CD8-positive, alpha-beta memory T cell (primary cell): ENCODE results near the gene PXDC1. TPM values are rescaled to one million over a fixed set of nuclear protein-coding genes. Genes with fewer than 3 reads are reported as not detected.
"Not testable (repeated sequence)": the region's sequence is repeated elsewhere in the genome, so short reads cannot be mapped to it uniquely, and the experiment has no call there.

Experiments used
- CTCF ChIA-PET: fragments of 350-600 bp; sonication (Branson Sonifier 250); formaldehyde crosslinking; loops from one replicate; lab custom pipeline; 2021; ENCODE audit warnings: antibody characterized with exemption; lab: Charles Lee
- POLR2A ChIA-PET: fragments of 350-600 bp; sonication (Branson Sonifier 250); formaldehyde crosslinking; loops from one replicate; lab custom pipeline; 2021; ENCODE audit warnings: antibody characterized with exemption; lab: Charles Lee
- DNase-seq, 5 donors: peaks; one replicate each; pipeline versions ENCODE4 v3.0.0 to v3.0.0-alpha.2; 2020 to 2022; ENCODE audit warnings: mixed read lengths in 1 of 5
- H3K27ac ChIP-seq: one replicate; pipeline ENCODE4 v1.7.0; 2013; ENCODE audit warnings: low read depth, mild to moderate bottlenecking, low read length, moderate library complexity
- H3K27me3 ChIP-seq: 2 replicates; pipeline ENCODE4 v1.7.0; 2013; ENCODE audit warnings: low read length, mild to moderate bottlenecking; ENCODE audit not compliant: insufficient read depth, poor library complexity, severe bottlenecking
- H3K36me3 ChIP-seq: 2 replicates; pipeline ENCODE4 v1.7.0; 2013; ENCODE audit warnings: mild to moderate bottlenecking, low read length, moderate library complexity; ENCODE audit not compliant: insufficient read depth
- H3K4me1 ChIP-seq: 2 replicates; pipeline ENCODE4 v1.7.0; 2013; ENCODE audit warnings: mild to moderate bottlenecking, low read length, moderate library complexity; ENCODE audit not compliant: insufficient read depth
- H3K4me3 ChIP-seq: 2 replicates; pipeline ENCODE4 v1.7.0; 2013; ENCODE audit warnings: mild to moderate bottlenecking, low read length
- H3K9me3 ChIP-seq: 2 replicates; pipeline ENCODE4 v1.7.0; 2013; ENCODE audit warnings: mild to moderate bottlenecking, low read length
- H3K27ac Mint-ChIP-seq, 8 donors: one replicate each; pipeline ENCODE4 v1.8.0; 2020 to 2021; ENCODE audit warnings: mixed read lengths in 8 of 8, mild to moderate bottlenecking in 6 of 8, inconsistent platforms in 3 of 8, moderate library complexity in 3 of 8
- H3K27me3 Mint-ChIP-seq, 2 donors: one replicate each; pipeline ENCODE4 v1.8.0; 2020 to 2021; ENCODE audit warnings: mixed read lengths in 2 of 2, mild to moderate bottlenecking in 1 of 2, moderate library complexity in 1 of 2
- H3K36me3 Mint-ChIP-seq, 3 donors: one replicate each; pipeline ENCODE4 v1.8.0; 2020 to 2021; ENCODE audit warnings: mixed read lengths in 3 of 3, inconsistent platforms in 1 of 3, mild to moderate bottlenecking in 1 of 3
- H3K4me1 Mint-ChIP-seq, 3 donors: one replicate each; pipeline ENCODE4 v1.8.0; 2020 to 2021; ENCODE audit warnings: mixed read lengths in 3 of 3, inconsistent platforms in 1 of 3, mild to moderate bottlenecking in 1 of 3
- H3K4me3 Mint-ChIP-seq, 7 donors: one replicate each; pipeline ENCODE4 v1.8.0; 2020 to 2021; ENCODE audit warnings: mixed read lengths in 7 of 7, mild to moderate bottlenecking in 6 of 7, moderate library complexity in 4 of 7, inconsistent platforms in 2 of 7
- H3K9me3 Mint-ChIP-seq, 5 donors: one replicate each; pipeline ENCODE4 v1.8.0; 2020 to 2022; ENCODE audit warnings: mixed read lengths in 5 of 5, mild to moderate bottlenecking in 3 of 5, moderate library complexity in 2 of 5, inconsistent platforms in 1 of 5
- polyA plus RNA-seq: library from polyadenylated mRNA; unstranded; fragments of 300-500 nt; fragmentation: Illumina TruSeq; gene quantifications from one replicate; pipeline ENCODE4 v1.2.3, GENCODE V29; 2021
- total RNA-seq, 2 experiments: library from RNA; stranded (reverse); gene quantifications; one replicate each; pipeline ENCODE4 v1.2.3, GENCODE V29; 2021

The PXDC1 gene
- total and polyA plus RNA-seq, 3 experiments from 2014 or later, result 0.15 to 0.24 TPM; not detected in 1

DNA sequence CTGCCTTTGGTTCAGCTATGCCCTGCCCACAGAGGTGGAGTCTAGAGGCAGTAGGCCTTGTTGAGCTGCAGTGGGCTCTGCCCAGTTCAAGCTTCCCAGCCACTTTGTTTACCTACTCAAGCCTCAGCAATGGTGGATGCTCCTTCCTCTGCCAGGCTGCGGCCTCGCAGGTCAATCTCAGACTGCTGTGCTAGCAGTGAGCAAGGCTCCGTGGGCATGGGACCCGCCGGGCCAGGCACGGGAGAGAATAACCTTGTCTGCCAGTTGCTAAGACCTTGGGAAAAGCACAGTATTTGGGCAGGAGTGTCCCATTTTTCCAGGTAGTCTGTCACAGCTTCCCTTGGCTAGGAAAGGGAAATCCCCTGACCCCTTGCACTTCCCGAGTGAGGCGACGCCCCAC lies 73.8 kb downstream of the PXDC1 start:
- H3K27ac Mint-ChIP-seq, H3K4me3 Mint-ChIP-seq, H3K9me3 ChIP-seq, H3K27me3 ChIP-seq, H3K4me3 ChIP-seq, H3K36me3 ChIP-seq, CTCF ChIA-PET, DNase-seq, H3K4me1 ChIP-seq, H3K36me3 Mint-ChIP-seq, H3K27ac ChIP-seq, H3K9me3 Mint-ChIP-seq, H3K4me1 Mint-ChIP-seq, POLR2A ChIA-PET: not testable (repeated sequence)
- H3K27me3 Mint-ChIP-seq, result peaks cover 17 to 35% of the 10 kb centered on the region in 2 donors

DNA sequence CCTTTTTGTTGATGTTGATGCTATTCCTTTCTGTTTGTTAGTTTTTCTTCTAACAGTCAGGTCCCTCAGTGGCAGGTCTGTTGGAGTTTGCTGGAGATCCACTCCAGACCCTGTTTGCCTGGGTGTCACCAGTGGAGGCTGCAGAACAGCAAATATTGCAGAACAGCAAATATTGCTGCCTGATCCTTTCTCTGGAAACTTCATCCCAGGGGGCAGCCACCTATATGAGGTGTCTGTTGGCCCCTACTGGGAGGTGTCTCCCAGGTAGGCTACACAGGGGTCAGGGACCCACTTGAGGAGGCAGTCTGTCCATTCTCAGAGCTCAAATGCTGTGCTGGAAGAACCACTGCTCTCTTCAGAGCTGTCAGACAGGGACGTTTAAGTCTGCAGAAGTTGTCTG lies 74.2 kb downstream of the PXDC1 start:
- CTCF ChIA-PET, H3K4me3 ChIP-seq, H3K36me3 Mint-ChIP-seq, H3K36me3 ChIP-seq, H3K4me3 Mint-ChIP-seq, H3K4me1 Mint-ChIP-seq, H3K4me1 ChIP-seq, H3K27ac ChIP-seq, DNase-seq, H3K9me3 Mint-ChIP-seq, H3K27ac Mint-ChIP-seq, POLR2A ChIA-PET, H3K27me3 ChIP-seq, H3K9me3 ChIP-seq: not testable (repeated sequence)
- H3K27me3 Mint-ChIP-seq, result peaks cover 17 to 31% of the 10 kb centered on the region in 2 donors

Other genes starting within 250 kb of the PXDC1 start
- gene FAM50B, start 97.7 kb upstream of the PXDC1 start, total RNA-seq, result 1 to 10 TPM; 7.3 to 7.5 TPM
- gene FAM50B, start 97.7 kb upstream of the PXDC1 start, polyA plus RNA-seq, result 10.3 TPM